ENCODE data around the gene GUCY2F.

Gene GUCY2F

DNA sequence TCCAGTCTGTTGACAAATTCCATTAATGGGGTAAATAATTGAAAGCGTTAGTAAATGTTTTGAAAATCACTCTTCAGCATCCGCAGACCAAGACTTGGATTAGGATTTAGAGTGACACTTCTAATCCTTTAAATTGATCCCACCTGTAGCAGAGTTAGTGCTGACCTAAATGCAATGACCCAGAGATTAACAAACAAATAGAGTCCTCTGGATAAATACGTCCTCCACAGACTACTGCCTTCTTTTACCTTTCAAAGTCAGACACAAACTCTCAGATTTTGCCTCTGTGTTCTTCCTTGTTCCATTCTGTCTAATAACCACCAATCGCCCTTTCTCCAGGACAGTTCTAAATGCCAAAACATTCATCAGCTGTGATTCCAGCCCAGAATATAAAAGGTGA, at the start of gene GUCY2F:
GUCY2F (minus strand) TSS at position 101 of the 400 bp plus-strand sequence. CDS start 6,150 bp downstream, outside the sequence.
- DNase-seq: no peak

DNA sequence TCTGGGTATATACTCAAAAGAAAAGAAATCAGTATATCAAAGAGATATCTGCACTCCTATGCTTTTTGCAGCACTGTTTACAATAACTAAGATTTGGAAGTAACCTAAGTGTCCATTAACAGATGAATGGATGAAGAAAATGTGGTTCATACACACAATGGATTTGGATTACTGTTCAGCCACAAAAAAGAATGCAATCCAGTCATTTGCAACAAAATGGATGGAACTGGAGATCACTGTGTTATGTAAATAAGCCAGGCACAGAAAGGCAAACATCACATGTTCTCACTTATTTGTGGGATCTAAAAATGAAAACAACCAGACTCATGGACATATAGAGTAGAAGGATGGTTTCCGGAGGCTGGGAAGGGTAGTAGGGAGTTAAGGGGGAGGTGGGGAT, 37.1 kb upstream of the GUCY2F start:
- DNase-seq: no peak

DNA sequence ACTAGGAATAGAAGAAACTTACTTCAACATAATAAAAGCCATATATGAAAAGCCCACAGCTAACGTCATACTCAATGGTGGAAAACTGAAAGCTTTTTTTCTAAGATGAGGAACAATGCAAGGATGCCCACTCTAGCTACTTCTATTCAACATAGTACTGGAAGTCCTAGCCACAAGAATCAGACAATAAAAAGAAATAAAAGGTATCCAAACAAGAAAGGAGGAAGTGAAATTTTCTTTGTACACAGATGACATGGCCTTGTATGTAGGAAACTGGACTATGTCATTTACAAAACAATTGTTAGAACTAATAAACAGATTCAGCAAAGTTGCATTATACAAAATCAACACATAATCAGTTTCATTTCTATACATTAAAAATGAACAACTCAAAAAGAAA, 29.2 kb upstream of the GUCY2F start:
- DNase-seq: no peak

DNA sequence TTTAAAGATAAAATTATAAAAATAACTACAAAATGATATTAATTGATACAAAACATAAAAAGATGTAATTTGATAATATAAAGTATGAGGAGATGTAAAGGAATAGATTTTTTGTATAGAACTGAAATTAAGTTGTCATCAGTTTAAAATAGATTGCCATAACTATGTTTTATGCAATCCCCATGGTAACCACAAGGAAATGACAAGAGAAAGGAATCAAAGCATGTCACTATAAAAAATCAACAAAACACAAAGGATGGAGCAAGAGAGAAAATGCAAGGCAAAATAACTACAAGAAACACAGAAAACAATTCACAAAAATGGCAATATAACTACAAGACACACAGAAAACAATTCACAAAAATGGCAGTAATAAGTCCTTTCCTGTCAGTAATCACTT, 27.0 kb upstream of the GUCY2F start:
- no peak for DNase-seq

DNA sequence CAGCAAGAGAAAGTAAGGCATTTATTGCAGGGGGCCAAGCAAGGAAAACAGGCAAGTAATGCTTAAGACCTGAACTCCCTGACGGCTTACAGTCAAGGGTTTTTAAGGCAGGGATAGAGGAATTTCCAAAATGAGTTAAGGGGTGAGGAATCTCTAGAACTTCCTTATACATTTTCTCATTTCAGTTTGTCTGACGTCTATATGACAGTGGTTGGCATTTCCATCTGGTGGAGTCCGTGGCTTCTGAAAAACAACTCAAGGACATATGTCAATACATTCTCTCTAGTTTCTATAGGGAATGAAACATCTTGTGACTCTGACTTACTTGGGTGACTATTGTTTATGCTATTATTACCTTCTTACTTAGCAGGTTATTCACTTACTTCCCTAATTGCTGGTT, 19.3 kb upstream of the GUCY2F start:
- DNase-seq: no peak

DNA sequence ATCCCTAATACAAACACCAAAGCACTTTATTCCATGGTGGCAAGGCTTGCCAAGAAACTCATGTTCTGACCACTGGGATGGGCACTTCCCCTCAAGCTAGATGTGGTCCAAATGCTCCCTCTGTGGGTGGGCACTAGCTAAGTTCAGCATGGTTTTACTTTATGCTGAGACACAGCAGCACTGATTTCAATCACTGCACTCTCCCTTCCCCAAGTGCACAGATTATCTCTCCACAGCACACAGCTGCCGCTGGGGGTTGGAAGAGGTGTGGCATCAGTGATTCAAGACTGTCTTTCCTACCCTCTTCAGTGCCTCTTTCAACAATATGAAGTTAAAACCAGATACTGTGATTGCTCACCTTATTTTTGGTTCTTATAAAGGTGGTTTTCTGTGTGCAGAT, 16.5 kb upstream of the GUCY2F start:
- DNase-seq: no peak

DNA sequence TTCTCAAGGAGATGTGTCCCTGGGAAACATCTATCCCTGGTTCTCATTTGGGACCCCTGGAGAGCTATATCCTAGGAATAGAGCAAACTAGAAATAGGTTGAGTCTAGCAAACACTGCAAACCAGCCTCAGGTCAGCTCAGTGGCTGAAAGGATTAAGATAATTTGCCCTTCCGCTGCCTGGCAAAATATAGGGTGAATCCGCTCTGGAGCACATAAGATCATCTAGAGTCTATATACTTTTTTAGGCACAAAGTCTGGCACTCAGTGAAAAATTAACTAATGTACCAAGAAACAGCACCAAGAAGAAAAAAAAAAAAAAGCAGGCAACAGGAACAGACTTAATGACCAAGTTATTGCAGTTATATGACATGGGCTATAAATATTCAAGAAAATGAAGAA, 7.3 kb upstream of the GUCY2F start:
- DNase-seq: no peak

DNA sequence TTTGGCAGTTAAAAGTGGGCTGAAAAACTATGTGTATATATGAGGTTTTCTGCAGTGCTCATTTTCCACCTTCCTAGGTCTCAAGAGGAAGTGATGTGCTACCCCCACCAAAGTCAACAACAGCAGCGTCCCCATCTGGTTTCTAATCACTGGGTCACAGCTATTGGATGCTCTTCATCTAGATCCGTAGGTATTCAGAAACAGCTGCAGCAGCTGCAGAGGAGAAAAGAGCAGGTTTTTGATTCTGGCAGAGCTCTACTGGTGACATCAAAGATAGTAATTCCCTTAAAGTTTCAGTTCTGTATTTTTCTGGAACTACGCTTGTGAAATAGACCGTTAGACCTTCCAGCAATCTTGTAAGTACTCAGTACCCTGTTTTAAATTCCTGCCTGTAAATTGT, 5.8 kb upstream of the GUCY2F start:
- no peak for DNase-seq

DNA sequence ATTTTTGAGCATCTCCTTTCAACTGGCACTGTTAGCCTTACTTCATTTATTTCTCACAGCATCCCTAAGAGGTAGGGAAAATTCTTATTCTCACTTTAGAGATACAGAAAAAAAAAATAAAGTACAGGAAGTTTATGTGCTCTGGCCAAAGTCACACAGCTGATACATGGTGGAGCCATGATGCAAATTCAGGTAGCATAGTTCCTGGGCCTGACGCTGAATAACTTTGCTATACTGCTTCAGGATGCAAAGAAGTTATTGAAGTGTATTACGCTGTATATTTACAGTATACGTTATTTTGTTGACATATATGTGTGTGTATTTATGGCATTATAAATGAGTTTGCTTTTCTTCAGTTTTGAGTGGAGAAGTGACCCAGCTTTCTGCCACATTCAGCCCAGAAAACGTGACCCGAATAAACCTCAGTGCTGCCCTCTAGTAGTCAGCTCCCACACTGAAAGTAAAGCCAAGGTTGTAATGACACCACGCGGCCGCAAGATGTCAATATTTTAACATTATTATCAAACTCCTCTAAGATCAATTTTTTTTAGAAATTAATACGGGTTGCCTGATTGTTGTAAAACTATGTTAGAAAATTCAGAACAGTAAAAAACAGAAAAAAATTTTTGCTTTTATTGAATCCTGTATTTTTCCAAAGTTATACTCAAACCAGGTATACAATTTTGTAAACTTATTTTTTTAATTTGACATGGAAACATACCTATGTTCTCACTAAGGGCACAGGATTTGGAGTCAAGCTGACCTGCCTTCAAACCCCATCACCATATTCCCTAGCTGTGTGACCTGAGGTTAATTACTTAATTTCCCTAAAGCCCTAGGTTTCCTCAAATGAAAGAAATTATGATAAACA, 3.8 kb upstream of the GUCY2F start:
- DNase-seq: peak; percentile 68

DNA sequence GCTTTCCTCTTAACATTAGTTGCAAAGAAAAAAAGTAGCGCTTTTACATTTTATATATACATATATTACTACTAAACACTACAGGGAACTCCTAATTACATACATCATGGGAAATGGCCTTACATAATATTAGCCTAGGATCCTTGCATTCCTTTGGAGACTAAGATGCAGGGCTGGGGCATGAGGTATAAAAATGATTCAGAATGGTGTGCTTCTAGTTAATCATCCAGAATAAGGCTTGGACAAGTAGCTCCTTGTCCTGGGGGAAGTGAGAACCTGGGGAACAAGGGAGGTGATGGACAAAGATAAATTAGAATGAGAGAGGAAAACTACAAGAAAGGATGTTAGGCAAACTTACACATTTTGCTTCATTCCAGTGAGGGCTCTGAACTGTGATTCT, 3.0 kb upstream of the GUCY2F start:
- no peak for DNase-seq

DNA sequence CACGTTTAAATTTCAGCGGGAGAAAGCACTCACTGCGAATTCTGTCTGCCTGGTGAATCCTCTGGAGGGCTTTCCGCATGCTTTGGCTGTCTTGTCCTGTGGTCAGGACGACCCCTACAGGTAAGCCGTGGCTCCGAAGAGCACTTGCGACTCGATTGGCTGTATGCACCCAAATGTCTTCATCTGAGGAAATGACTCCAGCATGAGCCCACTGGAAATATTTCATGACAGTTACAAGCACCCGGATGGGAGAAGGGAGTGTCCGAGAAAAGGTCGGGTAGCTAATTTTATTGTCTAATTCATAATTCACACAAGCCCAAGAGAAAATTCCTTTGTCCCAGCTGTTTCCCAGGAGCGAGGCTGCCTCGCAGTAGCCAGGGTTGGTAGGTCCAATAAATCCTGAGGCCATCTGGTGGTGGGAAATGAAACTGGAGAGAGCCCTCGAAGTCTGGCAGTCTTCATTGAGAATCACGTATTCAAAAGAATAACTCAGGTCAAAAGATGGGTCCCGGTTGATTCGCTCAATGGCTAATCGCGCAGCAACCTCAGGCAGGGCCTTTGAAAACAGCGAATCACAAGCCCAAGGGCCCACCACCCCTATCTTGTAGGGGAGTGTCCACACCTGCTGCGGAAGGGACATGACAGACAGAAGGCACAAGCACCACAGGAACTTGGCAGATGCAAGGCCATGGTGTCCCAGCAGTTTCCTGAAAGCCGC, 6.6 kb downstream of the GUCY2F start:
- no peak for DNase-seq

DNA sequence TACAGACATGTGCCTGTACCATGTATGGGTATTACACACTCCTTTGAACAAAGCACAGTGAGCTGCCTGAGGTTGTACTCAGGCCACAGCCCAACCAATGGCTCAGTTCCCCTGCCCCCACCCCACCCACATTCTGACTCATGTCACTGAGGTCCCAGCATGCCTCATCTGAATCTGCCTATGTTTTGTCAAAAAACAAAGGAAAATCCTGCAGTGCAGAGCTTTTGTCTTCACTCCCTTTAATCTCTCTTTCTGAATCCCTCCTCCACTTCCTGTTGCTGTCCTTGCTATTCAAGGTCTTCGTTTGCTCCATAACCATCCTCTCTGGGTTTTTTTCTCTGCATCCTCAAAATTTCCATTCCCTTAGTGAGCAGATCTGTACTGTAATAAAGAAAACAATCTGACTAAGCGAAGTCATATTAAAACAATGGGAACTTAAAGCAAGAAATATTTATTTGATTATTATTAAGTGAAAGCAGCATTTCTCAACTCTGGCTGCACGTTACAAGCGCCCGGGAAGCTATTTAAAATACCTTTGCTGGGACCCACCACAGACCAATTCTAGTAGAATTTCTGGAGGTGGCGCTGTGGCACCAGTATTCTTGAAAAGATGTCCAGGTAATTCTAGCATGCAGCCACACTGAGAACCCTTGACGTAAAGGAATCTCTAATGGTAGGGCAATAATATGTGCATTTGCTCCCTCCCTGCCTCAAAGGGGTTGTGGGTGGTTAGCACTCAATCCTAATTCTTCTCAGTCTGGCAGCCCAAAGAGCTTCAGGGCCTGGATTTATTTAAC, 8.7 kb downstream of the GUCY2F start:
- DNase-seq: no peak

DNA sequence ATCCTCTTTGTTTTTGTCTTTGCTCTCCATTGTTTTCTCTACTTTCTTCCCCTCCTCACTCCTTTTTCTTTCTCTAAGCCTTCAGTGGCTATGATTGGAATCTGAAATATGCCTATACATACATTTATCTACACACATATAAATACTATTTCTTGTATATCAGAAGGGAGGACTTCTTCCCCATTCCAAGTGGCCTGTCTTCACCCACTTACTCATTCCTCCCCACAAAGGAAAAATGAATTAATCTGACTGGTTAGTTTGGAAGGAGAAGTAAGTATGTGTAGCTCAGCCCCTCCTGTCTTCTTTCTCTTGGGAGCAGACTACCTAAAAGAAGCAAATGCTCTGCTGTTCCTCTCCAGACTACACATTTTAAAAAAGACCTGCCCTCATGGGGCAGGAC, 17.7 kb downstream of the GUCY2F start:
- DNase-seq: no peak

DNA sequence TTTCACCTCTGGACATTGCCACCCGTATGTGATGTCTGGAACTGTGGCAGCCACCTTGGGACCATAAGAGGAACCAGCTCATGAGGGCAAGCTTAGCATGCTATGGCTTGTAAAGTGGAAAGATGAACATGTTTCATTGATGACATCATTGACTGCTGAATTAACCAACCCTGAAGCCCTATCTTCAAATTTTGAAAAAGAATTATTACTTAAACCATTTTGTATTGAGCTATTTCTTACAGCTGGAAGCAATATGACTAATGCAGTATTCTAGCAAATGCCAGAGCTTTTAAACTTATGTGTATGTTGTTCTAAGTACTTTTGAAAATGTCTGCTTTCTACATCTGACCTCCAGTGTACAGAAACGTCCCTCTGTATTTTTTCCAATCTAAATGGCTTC, 18.1 kb downstream of the GUCY2F start:
- no peak for DNase-seq

DNA sequence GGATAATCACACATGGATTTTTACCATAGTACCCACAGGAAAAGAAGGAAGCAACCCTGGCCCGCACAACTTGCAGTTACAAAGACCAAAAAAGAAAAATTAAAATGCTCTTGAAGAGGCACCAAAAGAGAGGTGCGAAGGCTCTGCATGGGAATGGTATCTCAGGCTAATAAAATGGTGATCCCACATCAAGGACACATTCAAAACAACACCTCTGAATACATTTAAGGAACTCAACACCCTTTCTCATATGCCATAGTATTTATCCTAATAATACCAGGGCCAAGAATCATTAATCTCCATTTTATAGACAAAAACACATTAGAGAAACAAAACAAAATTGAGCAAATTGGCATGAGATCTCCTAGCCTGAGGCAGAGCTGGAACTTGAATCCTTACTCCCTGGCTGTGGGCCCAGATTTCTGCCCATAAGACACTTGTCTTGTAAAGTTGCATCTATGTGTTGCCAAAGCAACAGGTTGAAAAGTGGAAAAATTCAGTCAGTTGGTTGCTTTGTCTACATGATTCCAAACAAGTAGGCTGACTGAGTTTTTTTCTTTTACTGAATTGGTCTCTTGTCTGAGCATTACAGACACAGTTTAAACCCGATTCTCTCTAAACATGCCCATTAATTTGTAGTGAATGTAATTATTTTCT, 33.5 kb downstream of the GUCY2F start:
- DNase-seq: no peak

DNA sequence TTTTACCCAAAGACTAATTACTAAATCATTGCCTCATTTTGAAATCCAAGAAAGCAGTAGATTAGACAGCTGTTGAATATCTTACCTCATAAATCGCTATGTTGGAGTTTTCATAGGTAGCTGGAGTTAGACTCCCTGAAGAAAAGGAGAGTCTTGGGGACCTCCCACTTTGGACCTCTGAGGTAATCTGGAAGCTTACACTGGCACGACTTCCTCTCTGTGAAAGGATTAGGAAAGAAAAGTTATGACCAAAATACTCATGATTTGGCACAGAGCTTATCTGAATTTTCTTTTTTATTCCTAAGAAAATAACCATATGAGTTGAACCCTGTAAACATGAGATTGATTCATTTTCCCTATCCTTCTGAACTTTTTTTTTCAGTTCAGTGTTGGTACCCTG, 40.6 kb downstream of the GUCY2F start:
- DNase-seq: no peak

DNA sequence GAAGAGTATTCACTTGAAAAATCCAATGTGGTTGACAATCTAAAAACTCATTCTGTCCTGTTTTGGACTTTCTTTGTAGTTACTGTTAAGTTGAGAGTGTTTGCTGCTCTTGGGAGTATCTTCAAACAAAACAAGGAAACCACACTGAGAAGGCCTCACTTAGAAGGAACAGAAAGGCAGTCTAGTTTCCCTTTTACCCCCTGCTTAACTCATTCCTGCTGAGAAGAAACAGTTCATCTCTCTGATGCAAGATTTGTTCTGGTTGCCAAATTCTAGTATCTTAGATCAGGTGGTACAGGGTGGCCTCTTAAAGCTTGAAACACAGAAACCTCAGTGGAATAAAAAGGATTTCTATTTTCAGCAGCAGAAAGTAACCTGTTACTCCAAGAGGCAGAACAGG, 41.4 kb downstream of the GUCY2F start:
- no peak for DNase-seq

DNA sequence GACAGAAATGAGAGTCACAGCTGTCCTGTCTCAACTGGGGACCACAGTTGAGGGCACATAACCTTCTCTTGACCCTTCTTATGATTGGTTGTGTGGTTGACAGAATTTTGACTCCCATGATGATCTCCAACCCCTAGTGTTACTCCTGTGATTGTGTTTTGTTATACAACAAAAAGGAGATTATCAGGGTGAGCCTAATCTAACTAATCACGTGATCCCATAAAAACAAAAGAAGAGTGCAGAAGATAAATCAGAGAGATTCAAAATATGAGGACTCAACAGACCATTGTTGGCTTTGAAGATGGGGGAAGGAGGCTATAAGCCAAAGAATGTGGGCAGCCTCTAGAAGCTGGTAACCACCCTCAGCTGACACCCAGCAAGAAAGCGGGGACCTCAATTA, 72.7 kb downstream of the GUCY2F start:
- no peak for DNase-seq

DNA sequence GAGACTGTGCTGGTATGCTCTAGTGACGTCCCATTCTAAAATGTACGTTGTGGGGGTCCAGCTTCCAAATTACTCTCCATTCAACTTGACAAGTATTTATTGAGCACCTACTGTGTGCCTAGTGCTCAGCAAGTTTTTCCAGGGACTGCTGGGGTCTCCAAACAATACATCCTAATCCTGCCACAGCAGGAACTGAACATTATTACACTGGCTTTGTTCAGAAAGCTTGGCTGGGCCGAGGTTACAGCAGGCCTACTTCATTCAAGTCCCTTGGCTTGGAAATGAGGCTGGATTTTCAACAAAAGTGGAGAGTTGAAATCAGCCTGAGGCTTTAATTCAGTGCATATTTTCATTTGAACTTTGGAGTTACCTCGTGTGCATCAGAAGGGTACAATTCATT, 78.0 kb downstream of the GUCY2F start:
- no peak for DNase-seq

DNA sequence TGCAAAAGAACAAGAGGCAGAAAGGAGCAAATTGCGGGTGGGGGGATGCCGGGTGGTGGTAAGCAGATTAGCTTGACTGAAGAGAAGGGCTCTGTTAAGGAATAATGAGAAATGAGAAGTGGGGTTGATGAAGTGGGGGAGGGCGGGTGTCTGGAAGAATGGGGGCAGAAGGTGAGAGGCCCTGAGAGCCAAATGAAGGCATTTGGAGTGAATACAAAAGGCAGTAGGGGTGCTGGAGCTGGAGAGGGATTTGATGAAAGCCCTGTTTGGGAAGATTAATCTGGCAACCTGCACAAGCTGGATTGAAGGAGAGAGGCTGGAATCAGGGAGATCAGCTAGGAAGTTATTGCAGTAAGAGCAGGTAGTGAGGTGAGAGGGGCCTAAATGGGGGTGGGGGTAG, 82.1 kb downstream of the GUCY2F start:
- no peak for DNase-seq

DNA sequence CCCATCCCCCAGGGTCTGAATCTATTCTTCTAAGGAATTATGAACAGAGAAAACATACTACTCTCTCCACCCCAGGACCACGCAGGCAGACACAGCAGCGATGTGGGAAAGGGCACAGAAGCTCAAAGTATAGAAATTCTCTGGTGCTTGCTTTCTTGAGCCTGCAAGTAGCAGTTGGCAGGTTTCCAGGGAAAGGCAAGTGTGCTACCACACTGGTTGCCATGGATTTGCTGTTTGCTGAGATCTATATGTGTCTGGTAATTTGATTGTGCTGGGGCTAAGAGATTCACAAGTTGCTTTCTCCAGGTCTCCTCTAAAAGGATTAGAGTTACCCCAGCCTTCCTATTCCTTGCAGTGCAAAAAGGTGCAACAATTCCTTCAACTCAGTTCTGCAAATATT, 83.1 kb downstream of the GUCY2F start:
- DNase-seq: no peak

DNA sequence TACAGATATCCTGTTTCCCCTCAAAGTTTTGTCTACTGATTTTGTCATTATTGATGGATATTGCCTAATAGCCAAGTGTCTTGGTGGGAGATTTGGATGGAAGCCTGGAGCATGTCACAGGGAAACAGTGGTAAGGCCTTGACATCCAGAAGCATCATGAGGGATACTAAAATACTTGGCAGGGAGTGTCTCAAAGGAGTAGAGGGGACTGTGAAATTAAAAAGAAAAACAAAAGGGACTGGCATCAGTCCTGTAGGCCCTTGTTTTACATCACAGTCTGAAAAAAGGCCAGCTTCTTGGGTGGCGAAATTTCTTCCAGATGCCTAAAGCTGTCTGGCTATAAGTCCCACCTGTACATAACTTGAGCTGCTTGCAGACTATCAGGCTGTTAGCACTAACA, 83.8 kb downstream of the GUCY2F start:
- DNase-seq: no peak

DNA sequence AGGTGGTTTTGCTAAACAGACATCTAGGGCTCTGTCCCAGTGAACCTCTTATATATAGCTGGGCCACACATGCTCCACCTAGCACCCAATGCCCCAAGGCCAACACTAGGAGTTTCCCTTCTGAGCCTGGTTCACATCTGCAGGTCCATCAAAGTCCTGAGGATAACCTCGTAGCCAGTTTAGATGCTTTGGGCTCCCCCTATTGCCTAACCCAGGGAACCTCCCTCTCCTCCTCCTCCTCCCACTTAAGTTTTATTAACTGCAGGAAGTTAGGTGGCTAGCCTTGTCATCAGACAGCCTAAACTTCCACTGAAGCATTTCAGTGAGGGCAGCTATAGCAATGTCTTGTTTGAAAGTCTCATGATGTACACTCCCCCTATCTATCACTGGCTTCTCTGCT, 88.0 kb downstream of the GUCY2F start:
- no peak for DNase-seq

All from CD4-positive, alpha-beta T cell treated with Interleukin-6 for 4 hours (primary cell).